Neural cell (in vitro differentiated cells): ENCODE measurements around the gene CRYGS. TPM values are rescaled to one million over a fixed set of nuclear protein-coding genes. Genes with fewer than 3 reads are reported as not detected.

ENCODE experiments used
- H2AFZ ChIP-seq: fragments of 200-600, 300-800 bp; sonication (generic), shearing (Covaris generic); 2 replicates; pipeline ENCODE4 v1.6.0; 2014; ENCODE audit warnings: low read depth, mild to moderate bottlenecking, antibody characterized with exemption, low read length, moderate library complexity
- H3F3A ChIP-seq: fragments of 200-600 bp; shearing (Covaris generic); 2 replicates; pipeline ENCODE4 v1.6.1; 2016; ENCODE audit warnings: mild to moderate bottlenecking, moderate library complexity, mixed read lengths, antibody characterized with exemption, low read length; ENCODE audit not compliant: insufficient read depth, poor library complexity, severe bottlenecking
- H3K27ac ChIP-seq: fragments of 200-600, 300-800 bp; sonication (generic), shearing (Covaris generic); 2 replicates; pipeline ENCODE4 v1.5.1; 2014; ENCODE audit warnings: mild to moderate bottlenecking, low read length, moderate library complexity
- H3K27me3 ChIP-seq: fragments of 300-800, 200-600 bp; sonication (generic), shearing (Covaris generic); 2 replicates; pipeline ENCODE4 v1.6.0; 2014; ENCODE audit warnings: mild to moderate bottlenecking, low read depth, low read length, moderate library complexity; ENCODE audit not compliant: insufficient read depth
- H3K36me3 ChIP-seq: fragments of 300-800, 200-600 bp; sonication (generic), shearing (Covaris generic); 2 replicates; pipeline ENCODE4 v1.5.1; 2014; ENCODE audit warnings: mild to moderate bottlenecking, antibody characterized with exemption, low read length, moderate library complexity; ENCODE audit not compliant: insufficient read depth
- H3K4me2 ChIP-seq: fragments of 300-800, 200-600 bp; sonication (generic), shearing (Covaris generic); 2 replicates; pipeline ENCODE4 v1.6.0; 2014; ENCODE audit warnings: mild to moderate bottlenecking, low read length
- H3K4me3 ChIP-seq: fragments of 300-800, 200-600 bp; sonication (generic), shearing (Covaris generic); 2 replicates; pipeline ENCODE4 v1.5.1; 2014; ENCODE audit warnings: mild to moderate bottlenecking, low read length, moderate library complexity
- H3K79me2 ChIP-seq: fragments of 200-600 bp; shearing (Covaris generic); replicated peaks from 2 replicates; pipeline ENCODE4 v1.6.0; 2014; ENCODE audit warnings: mild to moderate bottlenecking, low read length, moderate library complexity; ENCODE audit not compliant: insufficient read depth
- H3K9ac ChIP-seq: fragments of 300-800, 200-600 bp; sonication (generic), shearing (Covaris generic); 2 replicates; pipeline ENCODE4 v1.6.1; 2016; ENCODE audit warnings: mild to moderate bottlenecking, low read length, mixed read lengths
- H3K9me2 ChIP-seq: fragments of 200-600 bp; shearing (Covaris generic); 2 replicates; pipeline ENCODE4 v1.6.1; 2016; ENCODE audit warnings: mild to moderate bottlenecking, low read length, mixed read lengths; ENCODE audit not compliant: insufficient read depth
- H3K9me3 ChIP-seq: fragments of 200-600, 300-800 bp; sonication (generic), shearing (Covaris generic); 2 replicates; pipeline ENCODE4 v1.6.1; 2016; ENCODE audit warnings: mild to moderate bottlenecking, mixed run types, low read length, moderate library complexity, mixed read lengths
- H4K20me1 ChIP-seq: fragments of 200-600 bp; shearing (Covaris generic); 2 replicates; pipeline ENCODE4 v1.6.1; 2016; ENCODE audit warnings: mild to moderate bottlenecking, mixed run types; ENCODE audit not compliant: insufficient read depth
- EP300 ChIP-seq: fragments of 450-650 bp; conservative IDR thresholded peaks from 2 replicates; pipeline ENCODE4 v1.6.1; 2014; ENCODE audit warnings: antibody characterized with exemption, mild to moderate bottlenecking, moderate library complexity; ENCODE audit not compliant: poor library complexity, severe bottlenecking
- EZH2 ChIP-seq: fragments of 200-600, 300-800 bp; shearing (Covaris generic), sonication (generic); IDR thresholded peaks from 2 replicates; pipeline ENCODE4 v1.6.1; 2014; ENCODE audit warnings: antibody characterized with exemption, low read length, borderline replicate concordance, mild to moderate bottlenecking; ENCODE audit not compliant: insufficient read depth, poor library complexity, severe bottlenecking
- MXI1 ChIP-seq: fragments of 450-650 bp; conservative IDR thresholded peaks from 2 replicates; pipeline ENCODE4 v1.6.1; 2014; ENCODE audit warnings: antibody characterized with exemption, mild to moderate bottlenecking; ENCODE audit not compliant: poor library complexity, severe bottlenecking
- POLR2AphosphoS5 ChIP-seq: IDR thresholded peaks from 2 replicates; pipeline ENCODE4 v1.6.1; 2012
- RAD21 ChIP-seq: fragments of 450-650 bp; conservative IDR thresholded peaks from 2 replicates; pipeline ENCODE4 v1.6.1; 2014; ENCODE audit warnings: antibody characterized with exemption, mild to moderate bottlenecking, moderate library complexity
- REST ChIP-seq: IDR thresholded peaks from 2 replicates; pipeline ENCODE4 v1.6.1; 2012; ENCODE audit warnings: borderline replicate concordance
- SMC3 ChIP-seq: fragments of 450-650 bp; conservative IDR thresholded peaks from 2 replicates; pipeline ENCODE4 v1.6.1; 2014; ENCODE audit warnings: antibody characterized with exemption, mild to moderate bottlenecking, moderate library complexity; ENCODE audit not compliant: poor library complexity
- TAF1 ChIP-seq: IDR thresholded peaks from 2 replicates; pipeline ENCODE4 v1.6.1; 2012; ENCODE audit warnings: low read depth
- polyA plus RNA-seq: library from polyadenylated mRNA; depleted of rRNA; stranded (reverse); fragments of >200 nt; gene quantifications from 2 replicates; pipeline ENCODE4 v1.2.3, GENCODE V29; 2014
- TF ChIP-seq, protein P1 (sequence below): fragments of 450-650 bp; IDR thresholded peaks from 2 replicates; pipeline ENCODE4 v1.5.1; 2014; ENCODE audit warnings: antibody characterized with exemption, mild to moderate bottlenecking, moderate library complexity; ENCODE audit not compliant: poor library complexity, severe bottlenecking

CRYGS gene
- polyA plus RNA-seq, 1 donor from 2014 or later, result 7.7 TPM

- no peaks in the 10 kb centered on the region for H3K9me2 ChIP-seq
- no peaks in the 10 kb centered on the region for H3F3A ChIP-seq
- no peak for TF ChIP-seq EZH2
- H3K9ac ChIP-seq, result no peak overlapping the region
- no peak overlapping the region for H2AFZ ChIP-seq
- H3K27ac ChIP-seq, result no peak overlapping the region
- no peaks in the 10 kb centered on the region for H3K79me2 ChIP-seq
- no peaks in the 10 kb centered on the region for H3K27me3 ChIP-seq
- H3K36me3 ChIP-seq, result peaks cover 6% of the 10 kb centered on the region
- no peaks in the 10 kb centered on the region for H4K20me1 ChIP-seq
- H3K9me3 ChIP-seq, result no peaks in the 10 kb centered on the region
- no peak overlapping the region for H3K4me2 ChIP-seq
- H3K4me3 ChIP-seq, result no peak overlapping the region
Measured at GRCh38 chr3:186583831-186584230, 39.7 kb upstream of the CRYGS start.

- H3F3A ChIP-seq, result no peaks in the 10 kb centered on the region
- no peak overlapping the region for H3K4me2 ChIP-seq
- no peak overlapping the region for H3K4me3 ChIP-seq
- H3K27me3 ChIP-seq, result no peaks in the 10 kb centered on the region
- H3K36me3 ChIP-seq, result peaks cover 6% of the 10 kb centered on the region
- H4K20me1 ChIP-seq, result no peaks in the 10 kb centered on the region
- no peak overlapping the region for H2AFZ ChIP-seq
- no peaks in the 10 kb centered on the region for H3K79me2 ChIP-seq
- H3K27ac ChIP-seq, result no peak overlapping the region
- no peaks in the 10 kb centered on the region for H3K9me3 ChIP-seq
- no peaks in the 10 kb centered on the region for H3K9me2 ChIP-seq
- no peak overlapping the region for H3K9ac ChIP-seq
- TF ChIP-seq, protein P1, sequence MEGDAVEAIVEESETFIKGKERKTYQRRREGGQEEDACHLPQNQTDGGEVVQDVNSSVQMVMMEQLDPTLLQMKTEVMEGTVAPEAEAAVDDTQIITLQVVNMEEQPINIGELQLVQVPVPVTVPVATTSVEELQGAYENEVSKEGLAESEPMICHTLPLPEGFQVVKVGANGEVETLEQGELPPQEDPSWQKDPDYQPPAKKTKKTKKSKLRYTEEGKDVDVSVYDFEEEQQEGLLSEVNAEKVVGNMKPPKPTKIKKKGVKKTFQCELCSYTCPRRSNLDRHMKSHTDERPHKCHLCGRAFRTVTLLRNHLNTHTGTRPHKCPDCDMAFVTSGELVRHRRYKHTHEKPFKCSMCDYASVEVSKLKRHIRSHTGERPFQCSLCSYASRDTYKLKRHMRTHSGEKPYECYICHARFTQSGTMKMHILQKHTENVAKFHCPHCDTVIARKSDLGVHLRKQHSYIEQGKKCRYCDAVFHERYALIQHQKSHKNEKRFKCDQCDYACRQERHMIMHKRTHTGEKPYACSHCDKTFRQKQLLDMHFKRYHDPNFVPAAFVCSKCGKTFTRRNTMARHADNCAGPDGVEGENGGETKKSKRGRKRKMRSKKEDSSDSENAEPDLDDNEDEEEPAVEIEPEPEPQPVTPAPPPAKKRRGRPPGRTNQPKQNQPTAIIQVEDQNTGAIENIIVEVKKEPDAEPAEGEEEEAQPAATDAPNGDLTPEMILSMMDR, result no peak
- no peak for TF ChIP-seq EP300
- TF ChIP-seq SMC3, result no peak
Measured at GRCh38 chr3:186582541-186582940, 38.4 kb upstream of the CRYGS start.

GRCh38 chr3:186580785-186581184, 36.6 kb upstream of the CRYGS start:
- Histone ChIP-seq H3K9me2 (no peaks in the 10 kb centered on the region), H3K4me3 (no peak overlapping the region), H3K36me3 (peaks cover 6% of the 10 kb centered on the region), H3K27ac (no peak overlapping the region), H3K9ac (no peak overlapping the region), H3K9me3 (no peaks in the 10 kb centered on the region), H3K27me3 (no peaks in the 10 kb centered on the region), H4K20me1 (no peaks in the 10 kb centered on the region), H3K79me2 (no peaks in the 10 kb centered on the region), H3K4me2 (no peak overlapping the region), H2AFZ (no peak overlapping the region), H3F3A (no peaks in the 10 kb centered on the region)
- TF ChIP-seq MXI1, result no peak
- no peak for TF ChIP-seq TAF1
- TF ChIP-seq SMC3, result no peak
- TF ChIP-seq RAD21, result no peak
- TF ChIP-seq, protein P1, result no peak
- TF ChIP-seq EZH2, result no peak
- TF ChIP-seq EP300, result no peak
- no peak for TF ChIP-seq POLR2AphosphoS5
- no peak for TF ChIP-seq REST
